H1 (cell line): ENCODE measurements around the gene L3MBTL4. TPM values are rescaled to one million over a fixed set of nuclear protein-coding genes. Genes with fewer than 3 reads are reported as not detected.

Experiments
- CTCF ChIA-PET: fragments of 300-600 bp; sonication (Branson Sonifier 250); formaldehyde crosslinking; loops from one replicate; lab custom pipeline; 2021; ENCODE audit not compliant: partially characterized antibody; lab: Charles Lee
- POLR2A ChIA-PET: fragments of 300-600 bp; sonication (Branson Sonifier 250); formaldehyde crosslinking; loops from one replicate; lab custom pipeline; 2021; ENCODE audit warnings: inconsistent platforms; ENCODE audit not compliant: partially characterized antibody; lab: Charles Lee
- DNase-seq, 2 experiments: peaks; one replicate each; pipeline versions ENCODE4 v3.0.0 to v3.0.0-alpha.2; 2010 to 2022; ENCODE audit warnings: low spot score in 2 of 2, low read depth in 1 of 2, mixed read lengths in 1 of 2
- FAIRE-seq: peaks from 2 replicates; lab custom pipeline; 2011; peaks lifted over from hg19 to GRCh38; lab: Jason Lieb, UNC
- H2AFZ ChIP-seq: 2 replicates; pipeline ENCODE4 v1.8.1; 2012; ENCODE audit warnings: low read length, inconsistent platforms
- H2AK5ac ChIP-seq: 2 replicates; pipeline ENCODE4 v1.6.1; 2013; ENCODE audit warnings: low read depth, low read length
- H2BK120ac ChIP-seq: replicated peaks from 2 replicates; pipeline ENCODE3; 2013; ENCODE audit warnings: low read depth, low read length, inconsistent platforms
- H2BK12ac ChIP-seq: 2 replicates; pipeline ENCODE4 v1.6.1; 2013; ENCODE audit warnings: low read depth, low read length
- H2BK15ac ChIP-seq: 2 replicates; pipeline ENCODE4 v1.6.1; 2013; ENCODE audit warnings: low read length
- H2BK20ac ChIP-seq: 2 replicates; pipeline ENCODE4 v1.6.1; 2013; ENCODE audit warnings: low read length
- H2BK5ac ChIP-seq: 2 replicates; pipeline ENCODE4 v1.6.1; 2013; ENCODE audit warnings: low read depth, low read length
- H3K14ac ChIP-seq: 2 replicates; pipeline ENCODE4 v1.6.1; 2013; ENCODE audit warnings: inconsistent platforms; ENCODE audit not compliant: insufficient read length
- H3K18ac ChIP-seq: 2 replicates; pipeline ENCODE4 v1.6.1; 2013; ENCODE audit warnings: low read length; ENCODE audit errors: extremely low read depth
- H3K23ac ChIP-seq: 2 replicates; pipeline ENCODE4 v1.6.1; 2013; ENCODE audit warnings: inconsistent platforms; ENCODE audit not compliant: insufficient read length
- H3K23me2 ChIP-seq: 2 replicates; pipeline ENCODE4 v1.6.1; 2013; ENCODE audit warnings: low read depth, low read length
- H3K27ac ChIP-seq: 2 replicates; pipeline ENCODE4 v1.6.1; 2011; ENCODE audit warnings: low read depth, low read length, inconsistent platforms
- H3K27me3 ChIP-seq, 4 experiments: replicated peaks in 1 of 4; 1 replicate in 1 of 4; 2 replicates in 3 of 4; pipeline versions ENCODE4 v1.6.1 to v1.8.1; 2011 to 2013; ENCODE audit warnings: low read length in 3 of 4, mild to moderate bottlenecking in 3 of 4, inconsistent platforms in 2 of 4, mixed read lengths in 2 of 4, moderate library complexity in 1 of 4; ENCODE audit not compliant: control insufficient read depth in 3 of 4, insufficient read depth in 3 of 4; ENCODE audit errors: extremely low read depth in 1 of 4
- H3K36me3 ChIP-seq, 4 experiments: 2 replicates each; pipeline versions ENCODE4 v1.6.1 to v1.8.1; 2011 to 2013; ENCODE audit warnings: mild to moderate bottlenecking in 4 of 4, low read length in 3 of 4, moderate library complexity in 2 of 4, control low read depth in 1 of 4, inconsistent platforms in 1 of 4; ENCODE audit not compliant: insufficient read depth in 4 of 4, control insufficient read depth in 2 of 4
- H3K4ac ChIP-seq: replicated peaks from 2 replicates; pipeline ENCODE3; 2013; ENCODE audit warnings: low read length, low read depth, mixed read lengths, inconsistent platforms; ENCODE audit not compliant: insufficient read length
- H3K4me1 ChIP-seq, 4 experiments: replicated peaks in 1 of 4; 1 replicate in 1 of 4; 2 replicates in 3 of 4; pipeline versions ENCODE4 v1.6.1 to v1.8.1; 2011 to 2013; ENCODE audit warnings: low read length in 3 of 4, inconsistent platforms in 2 of 4, mixed read lengths in 1 of 4; ENCODE audit not compliant: insufficient read depth in 4 of 4, control insufficient read depth in 3 of 4
- H3K4me2 ChIP-seq, 2 experiments: 2 replicates each; pipeline versions ENCODE4 v1.6.1 to v1.8.1; 2011 to 2013; ENCODE audit warnings: low read depth in 2 of 2, low read length in 2 of 2, control low read depth in 1 of 2, inconsistent platforms in 1 of 2, mild to moderate bottlenecking in 1 of 2; ENCODE audit not compliant: insufficient read depth in 1 of 2
- H3K4me3 ChIP-seq, 4 experiments: fragments of 200-600, 300-600 bp in 1 of 4; sonication (generic), shearing (Covaris generic), sonication (Bioruptor Twin) in 1 of 4; 2 replicates each; pipeline versions ENCODE4 v1.5.1 to v1.8.1; 2011 to 2016; ENCODE audit warnings: low read length in 4 of 4, low read depth in 3 of 4, control low read depth in 2 of 4, inconsistent platforms in 2 of 4, mild to moderate bottlenecking in 2 of 4, mixed read lengths in 1 of 4, moderate library complexity in 1 of 4; ENCODE audit not compliant: insufficient read depth in 2 of 4; ENCODE audit errors: extremely low read depth in 1 of 4
- H3K56ac ChIP-seq: replicated peaks from 2 replicates; pipeline ENCODE3; 2013; ENCODE audit warnings: low read depth, mild to moderate bottlenecking, mixed read lengths, low read length, inconsistent platforms; ENCODE audit not compliant: insufficient read length
- H3K79me1 ChIP-seq: 2 replicates; pipeline ENCODE4 v1.6.1; 2013; ENCODE audit warnings: low read depth, low read length, control low read depth
- H3K79me2 ChIP-seq, 2 experiments: 2 replicates each; pipeline versions ENCODE4 v1.6.1 to v1.8.1; 2012 to 2013; ENCODE audit warnings: low read length in 2 of 2, mild to moderate bottlenecking in 2 of 2, inconsistent platforms in 1 of 2; ENCODE audit not compliant: insufficient read depth in 2 of 2, control insufficient read depth in 1 of 2
- H3K9ac ChIP-seq, 4 experiments: replicated peaks in 1 of 4; 1 replicate in 1 of 4; 2 replicates in 3 of 4; pipeline versions ENCODE4 v1.6.1 to v1.8.1; 2011 to 2013; ENCODE audit warnings: low read depth in 3 of 4, low read length in 3 of 4, control low read depth in 2 of 4, mild to moderate bottlenecking in 2 of 4, moderate library complexity in 2 of 4, inconsistent platforms in 1 of 4; ENCODE audit errors: extremely low read depth in 1 of 4
- H3K9me3 ChIP-seq, 2 experiments: 2 replicates each; pipeline versions ENCODE4 v1.6.1 to v1.8.1; 2012 to 2013; ENCODE audit warnings: mild to moderate bottlenecking in 2 of 2, moderate library complexity in 2 of 2, control low read depth in 1 of 2, inconsistent platforms in 1 of 2, low read depth in 1 of 2, low read length in 1 of 2, mixed read lengths in 1 of 2; ENCODE audit not compliant: insufficient read depth in 2 of 2
- H4K20me1 ChIP-seq, 2 experiments: replicated peaks in 1 of 2; 2 replicates each; pipeline versions ENCODE3 to v1.8.1; 2011 to 2013; ENCODE audit warnings: inconsistent platforms in 2 of 2, low read length in 2 of 2, mild to moderate bottlenecking in 1 of 2; ENCODE audit not compliant: insufficient read depth in 2 of 2, control insufficient read depth in 1 of 2
- H4K5ac ChIP-seq: 2 replicates; pipeline ENCODE4 v1.6.1; 2013; ENCODE audit warnings: low read length, low read depth, mixed read lengths, inconsistent platforms; ENCODE audit not compliant: insufficient read length
- H4K8ac ChIP-seq: 2 replicates; pipeline ENCODE4 v1.8.0; 2013; ENCODE audit warnings: mild to moderate bottlenecking, moderate library complexity, low read length, inconsistent platforms; ENCODE audit not compliant: insufficient read depth; ENCODE audit errors: extremely low read depth
- H4K91ac ChIP-seq: replicated peaks from 2 replicates; pipeline ENCODE3; 2013; ENCODE audit warnings: low read length, mixed read lengths, inconsistent platforms; ENCODE audit not compliant: insufficient read length
- MAFK ChIP-seq: IDR thresholded peaks from 2 replicates; pipeline ENCODE4 v1.6.1; 2012; ENCODE audit warnings: low read depth, mild to moderate bottlenecking, improper control_type of control experiment, low read length
- RXRA ChIP-seq: IDR thresholded peaks from 2 replicates; pipeline ENCODE4 v1.6.1; 2011; ENCODE audit warnings: low read depth, mild to moderate bottlenecking, low read length, moderate library complexity; ENCODE audit not compliant: insufficient read depth
- SAP30 ChIP-seq: fragments of 300-600 bp; sonication (generic); IDR thresholded peaks from 2 replicates; pipeline ENCODE4 v1.7.1; 2012; ENCODE audit warnings: low read length, moderate library complexity, mild to moderate bottlenecking, inconsistent platforms; ENCODE audit not compliant: insufficient read depth, insufficient replicate concordance
- WGBS, 2 experiments: shearing (Covaris generic) in 1 of 2; methylation state at CpG; one replicate each; pipeline versions ENCODE4 v1.1.6 to v1.1.7; 2013 to 2015; ENCODE audit warnings: low lambda C conversion rate in 2 of 2, mixed read lengths in 2 of 2, inconsistent platforms in 1 of 2, low coverage in 1 of 2, missing lambda C conversion rate in 1 of 2; ENCODE audit not compliant: insufficient replicate concordance in 2 of 2, insufficient coverage in 1 of 2, insufficient read length in 1 of 2; ENCODE audit errors: extremely low coverage in 1 of 2, missing lambda C conversion rate in 1 of 2; 5-methylcytosine and 5-hydroxymethylcytosine counted together
- polyA plus RNA-seq, 7 experiments: library from polyadenylated mRNA; depleted of rRNA in 3 of 7; stranded (reverse) in 5 of 7; unstranded in 2 of 7; fragments of >200 nt in 5 of 7; fragments of 200-250 nt in 2 of 7; gene quantifications; 1 replicate in 5 of 7; 2 replicates in 1 of 7; 4 replicates in 1 of 7; pipeline versions ENCODE4 v1.2.1 to v1.2.3, GENCODE V29; 2011 to 2013; ENCODE audit warnings: missing spikeins in 2 of 7, mixed read lengths in 2 of 7
- total RNA-seq: library from RNA; stranded (reverse); fragmentation: NEBNext Ultra II Directional; extraction: Animal tissue kit (Norgen Biotek cat#: 25700); gene quantifications from 2 replicates; pipeline ENCODE4 v1.2.1, GENCODE V29; 2021

The L3MBTL4 gene
- total and polyA plus RNA-seq, 2 of the 8 experiments (the other 6 are each of a cell fraction or from before 2014, with no cell fraction given): 1.0 to 2.1 TPM

GRCh38 chr18:6336239-6336638 is 78.5 kb downstream of the L3MBTL4 start:
- H2BK12ac ChIP-seq: no peak overlapping the region
- no peak for FAIRE-seq
- no peak overlapping the region for H2BK5ac ChIP-seq
- H3K23ac ChIP-seq: no peak overlapping the region
- H3K23me2 ChIP-seq: no peaks in the 10 kb centered on the region
- no peak overlapping the region for H2BK15ac ChIP-seq
- TF ChIP-seq RXRA: no peak
- peak; percentile 64; the same call in 1 of the 2 replicates for TF ChIP-seq MAFK
- TF ChIP-seq SAP30: no peak
- no peak overlapping the region for H2AK5ac ChIP-seq
- H3K27me3 ChIP-seq: no peaks in the 10 kb centered on the region
- no peaks in the 10 kb centered on the region for H4K20me1 ChIP-seq
- CTCF ChIA-PET: no interaction called here
- H2BK20ac ChIP-seq: no peak overlapping the region
- H3K4me3 ChIP-seq: no peak overlapping the region
- H3K27ac ChIP-seq: no peak overlapping the region
- H2BK120ac ChIP-seq: no peak overlapping the region
- no peak overlapping the region for H4K5ac ChIP-seq
- H3K4me2 ChIP-seq: no peak overlapping the region
- no peak overlapping the region for H3K18ac ChIP-seq
- no peak overlapping the region for H3K56ac ChIP-seq
- H3K9ac ChIP-seq: no peak overlapping the region
- no peaks in the 10 kb centered on the region for H3K36me3 ChIP-seq
- H4K8ac ChIP-seq: no peak overlapping the region
- H3K14ac ChIP-seq: no peak overlapping the region
- no peaks in the 10 kb centered on the region for H3K79me2 ChIP-seq
- 96% methylated on average over 4 of the region's 4 CpGs; no CpG with 5 or more reads in 1 of the 2 experiments for WGBS, 2 experiments
- POLR2A ChIA-PET: no interaction called here
- H3K79me1 ChIP-seq: no peaks in the 10 kb centered on the region
- no peaks in the 10 kb centered on the region for H3K4me1 ChIP-seq
- H3K9me3 ChIP-seq: peaks cover 0 to 5% of the 10 kb centered on the region in 2 experiments; a peak in 1 of 4 replicates
- H4K91ac ChIP-seq: no peak overlapping the region
- H2AFZ ChIP-seq: no peak overlapping the region
- DNase-seq: no peak
- no peak overlapping the region for H3K4ac ChIP-seq
